ENCODE results near the gene SLC66A1. TPM values are rescaled to one million over a fixed set of nuclear protein-coding genes. Genes with fewer than 3 reads are reported as not detected.

The SLC66A1 gene
- total RNA-seq, 1 experiment from 2014 or later: 11.6 TPM

DNA sequence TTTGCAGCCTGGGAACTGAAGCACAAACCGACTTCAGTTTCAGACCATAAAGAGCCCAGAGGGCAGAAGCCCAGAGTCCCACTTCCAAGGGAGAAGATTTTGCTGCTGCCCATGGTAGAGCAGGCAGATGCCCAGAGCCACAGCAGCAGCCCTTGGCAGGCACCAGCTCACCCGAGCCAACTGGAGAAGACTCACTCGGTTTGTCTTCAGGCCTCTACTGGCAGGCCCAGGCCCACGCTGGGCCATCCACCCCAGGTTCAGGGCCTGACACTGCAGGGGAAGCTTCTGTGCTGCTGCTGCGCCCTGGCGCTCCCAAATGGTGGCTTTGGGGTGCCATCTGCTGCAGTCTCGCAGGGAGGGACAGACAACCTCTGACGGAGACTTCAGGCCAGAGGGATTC is 33.3 kb downstream of the SLC66A1 start:
- H3K4me3 ChIP-seq (ENCODE audit: low read length): no peak overlapping the region
- no peaks in the 10 kb centered on the region; the same call in none of the 2 replicates for H3K36me3 ChIP-seq (ENCODE audit: insufficient read depth, low read length)
- 0 out of 2 replicates have a peak, but pooled peaks cover 3% of the 10 kb centered on the region for H3K79me2 ChIP-seq (ENCODE audit: low read length)
- no peak for DNase-seq
- H3K9me3 ChIP-seq (ENCODE audit: low read length): no peaks in the 10 kb centered on the region
- no peaks in the 10 kb centered on the region for H3K27me3 ChIP-seq (ENCODE audit: low read length)
- H3K9ac ChIP-seq (ENCODE audit: low read length): no peak overlapping the region
- H3K9me2 ChIP-seq (replicated peaks; ENCODE audit: insufficient read depth, low read length): no peaks in the 10 kb centered on the region
- no peaks in the 10 kb centered on the region for H4K20me1 ChIP-seq (ENCODE audit: insufficient read depth, low read depth, low read length)
- H3K4me1 ChIP-seq (ENCODE audit: low read length): no peaks in the 10 kb centered on the region
- no peak overlapping the region for H2AFZ ChIP-seq (ENCODE audit: low read length)
- no peak overlapping the region for H3K27ac ChIP-seq (ENCODE audit: low read length)
- no peak overlapping the region for H3K4me2 ChIP-seq (ENCODE audit: low read depth, low read length, poor library complexity, severe bottlenecking)

DNA sequence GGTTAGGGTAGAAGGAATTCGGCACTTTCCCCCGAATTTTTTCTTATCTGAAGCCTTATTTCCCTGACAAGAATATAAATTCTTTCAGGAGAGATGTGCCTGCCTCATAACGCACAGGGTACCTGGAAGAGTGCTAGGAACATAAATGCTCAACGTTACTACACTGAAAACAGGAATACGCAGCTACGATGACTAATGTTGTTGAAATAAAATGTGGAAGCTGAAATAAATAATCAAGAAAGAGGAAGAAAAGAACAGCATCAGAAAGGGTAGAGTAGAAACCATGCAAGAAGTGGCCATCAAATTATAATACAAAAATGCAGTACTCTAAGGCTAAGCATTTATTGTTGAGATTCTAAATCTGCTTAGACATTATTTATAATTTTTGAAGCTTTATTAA is 33.9 kb downstream of the SLC66A1 start:
- Histone ChIP-seq H3K79me2 (ENCODE audit: low read length) (0 out of 2 replicates have a peak, but pooled peaks cover 2% of the 10 kb centered on the region), H3K9me2 (replicated peaks; ENCODE audit: insufficient read depth, low read length) (no peaks in the 10 kb centered on the region), H3K9ac (ENCODE audit: low read length) (no peak overlapping the region), H2AFZ (ENCODE audit: low read length) (no peak overlapping the region), H3K9me3 (ENCODE audit: low read length) (no peaks in the 10 kb centered on the region), H3K27ac (ENCODE audit: low read length) (no peak overlapping the region), H3K36me3 (ENCODE audit: insufficient read depth, low read length) (no peaks in the 10 kb centered on the region; the same call in 1 of the 2 replicates), H3K4me3 (ENCODE audit: low read length) (no peak overlapping the region), H3K27me3 (ENCODE audit: low read length) (no peaks in the 10 kb centered on the region), H4K20me1 (ENCODE audit: insufficient read depth, low read depth, low read length) (no peaks in the 10 kb centered on the region), H3K4me1 (ENCODE audit: low read length) (no peaks in the 10 kb centered on the region), H3K4me2 (ENCODE audit: low read depth, low read length, poor library complexity, severe bottlenecking) (no peak overlapping the region)
- no peak for DNase-seq

GRCh38 chr1:19347533-19348172 is 35.5 kb downstream of the SLC66A1 start:
- no peaks in the 10 kb centered on the region for H3K9me3 ChIP-seq (ENCODE audit: low read length)
- no peaks in the 10 kb centered on the region; the same call in 1 of the 2 replicates for H3K36me3 ChIP-seq (ENCODE audit: insufficient read depth, low read length)
- no peaks in the 10 kb centered on the region for H4K20me1 ChIP-seq (ENCODE audit: insufficient read depth, low read depth, low read length)

DNA sequence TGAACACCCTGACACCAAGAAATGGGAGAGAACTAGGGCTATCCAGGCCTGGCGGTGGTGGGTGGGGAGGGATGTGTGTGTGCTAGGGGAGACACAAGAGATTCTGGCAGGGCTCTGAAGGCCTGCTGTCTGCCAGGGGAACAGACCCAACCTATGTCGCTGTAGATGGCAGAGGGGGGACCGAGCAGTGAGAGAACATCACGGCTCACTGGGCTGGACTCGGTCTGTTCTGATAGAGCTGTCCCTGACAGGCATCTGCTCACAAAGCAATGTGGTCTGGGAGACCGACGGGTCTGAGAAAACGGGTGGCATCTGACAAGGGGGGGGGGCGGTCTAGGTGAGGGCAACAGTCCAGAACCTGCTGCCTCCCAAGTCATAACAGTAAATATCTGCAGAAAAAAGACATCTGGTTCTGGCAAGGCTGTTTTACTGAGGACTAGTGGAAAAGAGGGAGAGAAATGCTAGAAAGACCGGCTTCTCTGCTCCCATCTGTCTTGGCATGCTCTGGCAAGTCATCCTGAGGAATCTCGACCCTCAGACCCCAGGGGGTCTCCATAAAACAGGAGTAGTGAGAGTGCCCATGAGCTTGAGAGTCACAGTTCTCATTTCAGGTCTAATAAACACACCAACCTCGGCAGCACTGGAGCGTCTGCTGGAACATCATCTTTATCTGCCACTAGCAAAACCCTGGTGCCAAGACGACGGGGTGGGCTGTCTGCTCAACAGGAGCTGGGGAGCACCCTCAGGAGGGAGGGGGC is 36.5 kb downstream of the SLC66A1 start:
- no peak overlapping the region for H2AFZ ChIP-seq (ENCODE audit: low read length)
- H3K27ac ChIP-seq (ENCODE audit: low read length): no peak overlapping the region
- no peak for DNase-seq
- no peaks in the 10 kb centered on the region; the same call in 1 of the 2 replicates for H3K36me3 ChIP-seq (ENCODE audit: insufficient read depth, low read length)
- no peak overlapping the region for H3K4me2 ChIP-seq (ENCODE audit: low read depth, low read length, poor library complexity, severe bottlenecking)
- H4K20me1 ChIP-seq (ENCODE audit: insufficient read depth, low read depth, low read length): no peaks in the 10 kb centered on the region
- no peaks in the 10 kb centered on the region for H3K79me2 ChIP-seq (ENCODE audit: low read length)
- H3K4me1 ChIP-seq (ENCODE audit: low read length): no peaks in the 10 kb centered on the region
- H3K9me2 ChIP-seq (replicated peaks; ENCODE audit: insufficient read depth, low read length): no peaks in the 10 kb centered on the region
- no peak overlapping the region for H3K4me3 ChIP-seq (ENCODE audit: low read length)
- H3K9me3 ChIP-seq (ENCODE audit: low read length): no peaks in the 10 kb centered on the region
- H3K9ac ChIP-seq (ENCODE audit: low read length): no peak overlapping the region
- H3K27me3 ChIP-seq (ENCODE audit: low read length): no peaks in the 10 kb centered on the region

More at GRCh38 chr1:19347533-19348172, 35.5 kb downstream of the SLC66A1 start:
- no peaks in the 10 kb centered on the region for H3K79me2 ChIP-seq (ENCODE audit: low read length)
- no peaks in the 10 kb centered on the region for H3K27me3 ChIP-seq (ENCODE audit: low read length)
- no peak overlapping the region for H3K4me3 ChIP-seq (ENCODE audit: low read length)
- H2AFZ ChIP-seq (ENCODE audit: low read length): no peak overlapping the region
- no peak overlapping the region for H3K27ac ChIP-seq (ENCODE audit: low read length)
- H3K4me2 ChIP-seq (ENCODE audit: low read depth, low read length, poor library complexity, severe bottlenecking): no peak overlapping the region
- H3K4me1 ChIP-seq (ENCODE audit: low read length): no peaks in the 10 kb centered on the region
- no peak overlapping the region for H3K9ac ChIP-seq (ENCODE audit: low read length)
- no peaks in the 10 kb centered on the region for H3K9me2 ChIP-seq (replicated peaks; ENCODE audit: insufficient read depth, low read length)
- DNase-seq: no peak

DNA sequence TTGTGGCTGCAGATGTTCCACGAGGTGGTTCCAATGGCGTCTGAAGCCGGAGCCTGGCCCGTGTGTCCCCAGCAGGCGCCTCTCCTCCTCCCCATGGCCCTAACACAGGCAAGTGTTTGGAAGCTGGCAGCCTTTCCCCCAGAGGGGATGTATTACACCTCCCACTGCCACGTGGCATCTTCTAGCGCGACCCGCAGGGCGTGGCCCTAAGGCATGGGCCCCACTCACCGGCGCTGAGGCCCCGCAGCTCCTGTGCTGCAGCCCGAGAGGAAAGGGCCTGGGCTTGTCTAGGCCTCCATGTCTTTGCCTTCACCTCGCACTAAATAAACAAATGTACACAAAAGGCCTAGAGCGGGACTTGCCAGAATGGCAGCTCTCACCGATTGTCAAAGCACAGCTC is 37.9 kb downstream of the SLC66A1 start:
- H4K20me1 ChIP-seq (ENCODE audit: insufficient read depth, low read depth, low read length): no peaks in the 10 kb centered on the region
- H3K36me3 ChIP-seq (ENCODE audit: insufficient read depth, low read length): no peaks in the 10 kb centered on the region; the same call in 1 of the 2 replicates
- H3K4me1 ChIP-seq (ENCODE audit: low read length): no peaks in the 10 kb centered on the region
- H3K27me3 ChIP-seq (ENCODE audit: low read length): no peaks in the 10 kb centered on the region
- H3K4me2 ChIP-seq (ENCODE audit: low read depth, low read length, poor library complexity, severe bottlenecking): no peak overlapping the region
- no peaks in the 10 kb centered on the region for H3K9me2 ChIP-seq (replicated peaks; ENCODE audit: insufficient read depth, low read length)
- no peak for DNase-seq
- H3K9ac ChIP-seq (ENCODE audit: low read length): no peak overlapping the region
- no peak overlapping the region for H3K4me3 ChIP-seq (ENCODE audit: low read length)
- no peak overlapping the region for H2AFZ ChIP-seq (ENCODE audit: low read length)
- no peaks in the 10 kb centered on the region for H3K9me3 ChIP-seq (ENCODE audit: low read length)
- no peak overlapping the region for H3K27ac ChIP-seq (ENCODE audit: low read length)
- H3K79me2 ChIP-seq (ENCODE audit: low read length): no peaks in the 10 kb centered on the region

GRCh38 chr1:19350566-19350965 is 38.4 kb downstream of the SLC66A1 start:
- no peak overlapping the region for H3K4me2 ChIP-seq (ENCODE audit: low read depth, low read length, poor library complexity, severe bottlenecking)
- no peaks in the 10 kb centered on the region for H4K20me1 ChIP-seq (ENCODE audit: insufficient read depth, low read depth, low read length)
- H3K36me3 ChIP-seq (ENCODE audit: insufficient read depth, low read length): no peaks in the 10 kb centered on the region; the same call in 1 of the 2 replicates
- no peak overlapping the region for H3K9ac ChIP-seq (ENCODE audit: low read length)
- DNase-seq: no peak
- H3K4me1 ChIP-seq (ENCODE audit: low read length): no peaks in the 10 kb centered on the region
- no peak overlapping the region for H2AFZ ChIP-seq (ENCODE audit: low read length)
- H3K27me3 ChIP-seq (ENCODE audit: low read length): no peaks in the 10 kb centered on the region
- H3K9me3 ChIP-seq (ENCODE audit: low read length): no peaks in the 10 kb centered on the region
- no peaks in the 10 kb centered on the region for H3K9me2 ChIP-seq (replicated peaks; ENCODE audit: insufficient read depth, low read length)
- H3K27ac ChIP-seq (ENCODE audit: low read length): no peak overlapping the region
- H3K4me3 ChIP-seq (ENCODE audit: low read length): no peak overlapping the region
- H3K79me2 ChIP-seq (ENCODE audit: low read length): no peaks in the 10 kb centered on the region

DNA sequence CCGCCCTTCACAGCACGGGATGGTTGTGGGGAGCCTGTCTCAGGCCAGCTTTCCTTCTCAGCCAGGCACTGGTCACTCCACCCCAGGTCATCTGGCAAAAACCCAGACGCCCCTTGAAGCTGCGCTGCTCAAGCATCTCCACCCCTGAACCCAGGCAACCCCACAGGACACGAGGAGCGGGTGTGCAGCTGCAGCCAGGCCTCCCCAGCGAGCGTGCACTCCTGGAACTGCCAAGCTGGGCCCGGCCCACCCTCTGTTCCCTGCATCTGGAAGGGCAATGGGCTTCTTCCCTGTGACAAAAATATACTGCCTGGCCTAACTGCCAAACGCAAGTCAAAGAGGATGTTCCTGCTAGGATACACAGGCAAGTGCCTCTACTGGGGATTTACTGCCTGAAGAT is 39.7 kb downstream of the SLC66A1 start:
- Histone ChIP-seq H3K79me2 (ENCODE audit: low read length) (no peaks in the 10 kb centered on the region), H3K27me3 (ENCODE audit: low read length) (no peaks in the 10 kb centered on the region), H3K9me3 (ENCODE audit: low read length) (no peaks in the 10 kb centered on the region), H3K9me2 (replicated peaks; ENCODE audit: insufficient read depth, low read length) (no peaks in the 10 kb centered on the region), H2AFZ (ENCODE audit: low read length) (no peak overlapping the region), H3K4me3 (ENCODE audit: low read length) (no peak overlapping the region), H3K4me2 (ENCODE audit: low read depth, low read length, poor library complexity, severe bottlenecking) (no peak overlapping the region), H3K4me1 (ENCODE audit: low read length) (no peaks in the 10 kb centered on the region), H3K9ac (ENCODE audit: low read length) (no peak overlapping the region), H3K36me3 (ENCODE audit: insufficient read depth, low read length) (no peaks in the 10 kb centered on the region; the same call in 1 of the 2 replicates), H3K27ac (ENCODE audit: low read length) (no peak overlapping the region), H4K20me1 (ENCODE audit: insufficient read depth, low read depth, low read length) (no peaks in the 10 kb centered on the region)
- DNase-seq: no peak

GRCh38 chr1:19352839-19353238 is 40.7 kb downstream of the SLC66A1 start:
- Histone ChIP-seq H3K4me2 (ENCODE audit: low read depth, low read length, poor library complexity, severe bottlenecking) (no peak overlapping the region), H2AFZ (ENCODE audit: low read length) (no peak overlapping the region), H3K27me3 (ENCODE audit: low read length) (no peaks in the 10 kb centered on the region), H3K9me3 (ENCODE audit: low read length) (no peaks in the 10 kb centered on the region), H3K9ac (ENCODE audit: low read length) (no peak overlapping the region), H4K20me1 (ENCODE audit: insufficient read depth, low read depth, low read length) (no peaks in the 10 kb centered on the region), H3K9me2 (replicated peaks; ENCODE audit: insufficient read depth, low read length) (no peaks in the 10 kb centered on the region), H3K4me1 (ENCODE audit: low read length) (no peaks in the 10 kb centered on the region), H3K79me2 (ENCODE audit: low read length) (no peaks in the 10 kb centered on the region), H3K4me3 (ENCODE audit: low read length) (no peak overlapping the region), H3K27ac (ENCODE audit: low read length) (no peak overlapping the region), H3K36me3 (ENCODE audit: insufficient read depth, low read length) (no peaks in the 10 kb centered on the region; the same call in 1 of the 2 replicates)
- DNase-seq: no peak
